NAMALWA (cell line): ENCODE results near the gene HIVEP2.
A peak's percentile ranks its signal among the peaks of the same experiment; 100 is the strongest.

ENCODE experiments used
- DNase-seq: peaks from one replicate; pipeline ENCODE4 v3.0.0-alpha.2; 2015; ENCODE audit warnings: low spot score

HIVEP2 gene

DNA sequence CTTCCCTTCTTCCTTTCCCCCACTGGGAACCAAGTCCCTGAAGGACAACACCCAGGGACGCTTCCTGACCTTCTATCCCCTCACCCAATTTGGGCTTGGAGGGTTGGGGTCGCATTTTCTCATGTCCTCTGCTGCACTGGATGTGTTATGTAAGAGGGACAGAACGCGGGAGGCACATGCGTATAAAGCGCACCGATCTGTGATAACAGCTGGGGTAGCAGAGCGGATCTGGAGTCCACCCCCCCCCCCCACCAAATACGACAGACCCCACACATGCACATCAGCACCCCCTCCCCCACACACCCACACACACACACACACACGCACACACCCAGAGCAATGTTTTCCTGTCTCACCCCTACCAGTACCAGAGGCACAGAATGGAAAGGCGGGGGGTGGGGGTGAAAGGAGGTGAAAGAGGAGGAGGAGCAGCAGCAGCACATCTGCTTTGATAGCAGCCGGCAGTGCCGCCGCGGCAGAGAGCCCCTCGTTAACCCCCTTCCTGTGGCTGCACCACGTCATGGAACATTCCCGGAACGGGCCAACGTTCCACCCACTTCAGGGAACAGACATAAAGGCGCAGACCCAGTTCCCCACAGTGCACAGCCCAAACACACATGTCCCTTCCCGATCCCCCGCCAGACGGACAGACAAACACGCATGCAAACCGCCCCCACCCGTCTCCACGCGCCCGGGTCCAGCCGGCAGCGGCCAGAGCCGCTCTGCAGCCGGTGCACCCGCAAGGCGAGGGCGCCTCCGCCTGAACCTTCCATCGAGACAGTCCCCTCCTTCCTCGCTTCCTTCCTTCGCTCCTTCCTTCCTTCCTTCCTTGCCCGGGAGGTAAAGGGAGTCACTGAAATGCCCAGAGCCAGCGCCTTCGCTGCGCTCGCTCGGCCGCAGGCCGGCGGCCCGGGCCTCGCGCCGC lies 590 bp downstream of the HIVEP2 start:
- peak; percentile 94 for DNase-seq

DNA sequence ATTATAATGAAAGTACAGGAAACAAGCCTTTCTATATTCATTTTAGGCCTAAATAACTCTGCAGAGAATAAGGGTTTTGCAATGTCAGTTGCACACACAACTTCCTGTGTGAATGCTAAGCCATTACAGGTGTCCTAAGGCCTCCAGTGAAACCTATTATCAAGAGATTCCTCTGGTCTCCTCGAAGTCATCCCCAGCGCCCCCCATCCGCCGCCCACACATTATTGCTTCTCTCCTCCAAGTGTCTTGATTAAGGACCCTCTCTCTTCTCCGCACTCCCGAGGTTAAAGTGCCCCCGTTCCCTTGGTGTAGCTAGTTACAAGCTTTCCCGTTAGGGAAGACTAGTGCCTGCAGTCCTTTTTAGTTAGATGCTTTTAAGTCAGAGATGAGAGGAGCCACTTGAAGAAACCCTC lies 1.3 kb downstream of the HIVEP2 start:
- peak; percentile 83 for DNase-seq

DNA sequence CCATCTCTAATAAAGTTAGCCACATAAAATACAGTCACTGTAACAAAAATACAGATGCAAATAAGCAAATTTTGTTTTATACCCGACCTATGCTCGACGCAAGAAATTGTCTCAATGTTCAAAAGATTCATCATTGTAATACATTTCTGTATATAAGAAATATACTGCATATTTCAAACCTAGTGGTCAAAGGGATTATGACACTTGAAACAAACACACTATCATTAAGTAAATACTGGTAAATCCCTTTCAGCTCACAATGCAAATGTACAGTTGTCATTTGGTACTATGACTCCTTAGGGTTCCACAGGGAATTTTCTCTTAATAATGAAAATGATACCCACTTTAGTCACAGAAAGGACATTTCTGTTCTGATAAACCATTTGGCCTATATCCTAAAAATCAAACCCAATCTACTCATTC lies 2.2 kb downstream of the HIVEP2 start:
- DNase-seq = peak; percentile 82

- peak; percentile 38 for DNase-seq
These were observed 2.7 kb downstream of the HIVEP2 start for GRCh38 chr6:142942238-142942637.

- DNase-seq = no peak
These were observed 4.0 kb downstream of the HIVEP2 start for GRCh38 chr6:142941018-142941417.

DNA sequence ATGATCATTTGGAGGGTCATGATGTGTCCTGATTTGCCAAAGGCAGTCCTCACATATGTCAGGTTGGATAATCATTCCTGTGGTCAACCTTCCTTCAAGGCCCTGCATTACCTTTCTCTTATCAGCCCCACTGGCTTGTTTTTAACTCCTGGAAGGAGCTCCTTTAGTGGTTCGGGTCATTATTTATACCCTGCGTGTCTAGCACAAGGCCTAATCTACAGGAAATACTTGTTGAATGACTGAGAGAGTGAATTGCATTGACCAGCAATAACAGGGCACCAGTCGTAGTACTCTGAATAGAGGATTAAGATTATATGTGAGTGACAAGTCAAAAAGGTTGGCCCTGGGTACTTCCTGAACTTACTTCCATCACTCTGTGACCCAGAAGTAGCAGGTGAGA lies 4.5 kb downstream of the HIVEP2 start:
- no peak for DNase-seq

DNA sequence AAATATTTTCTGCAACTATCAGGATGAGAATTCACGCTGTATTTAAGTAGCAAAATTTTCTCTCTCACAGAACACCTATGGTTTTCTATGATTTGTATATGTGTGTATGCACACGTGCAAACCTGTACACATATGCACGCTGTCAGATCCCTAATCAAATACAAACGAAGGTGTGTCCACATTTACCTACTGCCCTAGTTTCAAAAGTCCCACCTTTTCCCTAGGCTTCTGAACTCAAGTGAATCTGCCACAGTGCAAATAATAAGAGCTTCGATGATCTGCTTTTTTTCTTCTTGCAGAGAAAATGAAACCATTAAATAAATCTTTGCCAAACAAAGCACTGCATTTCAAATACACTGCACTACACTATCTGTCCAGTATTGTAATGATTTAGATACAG lies 6.5 kb downstream of the HIVEP2 start:
- no peak for DNase-seq

- DNase-seq = no peak
These were observed 7.0 kb downstream of the HIVEP2 start for GRCh38 chr6:142937986-142938385.

DNA sequence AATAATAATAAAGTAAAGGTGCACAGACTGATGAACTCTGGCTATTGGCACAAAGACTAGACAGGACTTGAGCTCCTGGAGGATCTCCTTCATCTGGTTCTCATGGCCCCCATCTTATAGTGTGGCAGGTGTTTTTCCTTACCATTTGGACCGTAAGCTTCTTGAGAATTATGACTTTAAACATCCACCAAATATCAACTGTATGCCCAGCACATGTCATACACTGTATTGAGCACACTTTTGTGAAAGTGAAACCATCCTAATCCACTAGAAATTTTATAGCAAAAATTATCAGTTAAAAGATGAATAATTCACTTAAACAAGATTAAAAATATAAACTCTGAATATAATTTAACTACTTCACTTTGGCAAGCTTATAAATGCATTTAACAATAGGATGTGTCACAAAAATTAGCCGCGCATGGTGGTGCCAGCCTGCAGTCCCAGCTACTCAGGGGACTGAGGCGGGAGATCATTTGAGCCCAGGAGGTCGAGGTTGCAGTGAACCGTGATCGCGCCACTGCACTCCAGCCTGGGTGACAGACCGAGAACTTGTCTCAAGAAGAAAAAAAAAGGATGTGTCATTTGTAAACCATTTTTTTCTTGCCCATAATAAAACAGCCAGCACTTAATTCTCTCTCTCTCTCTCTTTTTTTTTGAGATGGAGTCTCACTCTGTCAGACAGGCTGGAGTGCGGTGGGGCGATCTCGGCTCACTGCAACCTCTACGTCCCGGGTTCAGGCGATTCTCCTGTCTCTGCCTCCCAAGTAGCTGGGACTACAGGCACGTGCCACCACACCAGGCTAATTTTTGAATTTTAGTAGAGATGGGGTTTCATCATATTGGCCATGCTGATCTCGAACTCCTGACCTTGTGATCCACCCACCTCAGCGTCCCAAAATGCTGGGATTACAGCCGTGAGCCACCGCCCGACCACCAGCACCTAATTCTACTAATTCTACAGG lies 9.1 kb downstream of the HIVEP2 start:
- DNase-seq = peak; percentile 87

GRCh38 chr6:142934599-142934998 lies 10.4 kb downstream of the HIVEP2 start:
- DNase-seq = peak; percentile 39

- DNase-seq = no peak
These were observed 10.9 kb downstream of the HIVEP2 start for GRCh38 chr6:142934106-142934505.

DNA sequence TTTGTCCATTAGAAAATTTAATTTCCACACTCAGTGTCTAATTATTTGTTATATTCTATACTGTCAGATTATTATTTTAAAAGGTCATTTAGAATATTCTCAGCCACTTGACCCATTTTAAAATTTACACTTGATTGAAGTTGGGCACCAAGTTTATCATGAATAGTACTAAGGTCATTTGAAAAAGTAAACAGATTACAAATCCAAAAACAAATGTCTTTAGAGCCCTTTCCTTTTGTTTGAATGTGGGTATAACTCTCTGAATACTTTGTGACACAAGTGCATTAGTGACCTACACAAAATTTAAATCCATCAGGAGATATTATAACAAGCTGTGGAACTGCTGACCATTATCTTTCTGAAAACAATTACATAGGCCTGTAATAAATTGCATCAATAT lies 11.3 kb downstream of the HIVEP2 start:
- no peak for DNase-seq

- DNase-seq = peak; percentile 46
These were observed 12.1 kb downstream of the HIVEP2 start for GRCh38 chr6:142932889-142933288.

- DNase-seq = no peak
These were observed 15.1 kb downstream of the HIVEP2 start for GRCh38 chr6:142929751-142930358.

DNA sequence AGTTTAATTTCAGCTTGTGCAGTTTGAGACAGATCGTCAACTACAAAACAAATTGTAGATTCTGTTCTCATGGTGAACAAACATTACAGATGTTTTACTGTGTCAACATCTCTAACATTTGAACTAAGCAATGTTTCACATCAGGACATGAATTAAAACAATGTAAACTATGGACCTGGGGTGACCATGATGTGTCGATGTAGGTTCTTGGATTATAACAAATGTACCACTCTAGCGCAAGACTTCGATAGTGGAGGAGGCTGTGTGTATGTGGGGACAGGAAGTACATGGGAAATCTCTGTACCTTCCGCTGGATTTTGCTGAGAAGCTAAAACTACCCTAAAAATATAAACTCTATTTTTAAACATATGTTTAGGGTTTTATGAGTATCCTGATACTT lies 17.1 kb downstream of the HIVEP2 start:
- peak; percentile 62 for DNase-seq

DNA sequence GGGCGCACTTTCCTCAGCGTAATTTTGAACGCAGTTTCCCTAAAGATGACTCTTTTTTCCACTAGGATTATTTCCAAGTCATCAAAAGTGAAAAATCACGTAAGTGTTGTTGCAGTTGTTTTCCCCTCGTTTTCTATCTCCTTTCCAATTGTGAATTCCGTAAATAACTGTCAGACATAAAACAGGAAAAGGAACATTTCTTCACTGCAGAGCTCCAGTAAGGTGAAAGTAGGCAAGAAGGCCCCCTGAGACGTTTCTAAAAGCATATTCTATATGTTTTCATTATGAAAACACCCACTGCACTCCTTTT lies 17.8 kb downstream of the HIVEP2 start:
- peak; percentile 41 for DNase-seq

DNA sequence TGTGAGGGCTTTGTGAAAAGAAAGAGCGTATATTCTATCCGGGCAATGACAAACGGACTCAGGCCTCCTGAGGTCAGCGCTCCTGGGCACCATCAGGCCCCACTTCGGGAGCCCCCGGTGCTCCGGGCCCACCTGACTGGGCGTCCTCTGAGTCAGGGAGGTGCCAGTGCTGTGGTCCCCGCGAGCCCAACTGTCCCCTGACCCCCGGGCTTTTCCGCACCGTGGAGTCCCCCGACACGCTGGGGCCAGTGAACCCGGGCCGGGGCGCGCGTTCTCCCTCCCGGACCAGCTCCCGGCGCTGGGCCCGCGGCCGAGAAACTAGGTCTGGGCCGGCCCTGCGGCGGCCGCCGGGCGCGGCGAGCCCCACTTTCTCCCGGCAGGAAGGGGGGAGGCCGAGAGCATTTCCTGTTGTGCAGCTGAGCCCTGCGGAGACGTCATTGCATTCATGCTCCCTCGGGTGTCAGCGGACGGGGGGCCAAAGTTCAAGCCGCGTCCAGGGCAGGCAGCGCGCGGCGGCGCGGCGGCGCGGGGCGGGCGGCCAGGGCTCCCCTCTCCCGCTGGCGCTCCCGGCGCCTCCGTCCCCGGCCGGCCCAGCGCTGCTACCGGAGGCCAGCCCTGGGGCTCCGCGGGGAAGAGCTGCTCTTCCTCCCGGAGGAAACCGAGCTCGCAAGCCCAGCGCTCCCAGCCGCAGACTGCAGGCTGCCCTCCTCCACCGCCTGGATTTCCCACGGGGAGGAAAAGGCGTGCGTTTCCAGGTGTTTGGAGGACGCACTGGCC lies 18.3 kb downstream of the HIVEP2 start:
- peak; percentile 83 for DNase-seq

DNA sequence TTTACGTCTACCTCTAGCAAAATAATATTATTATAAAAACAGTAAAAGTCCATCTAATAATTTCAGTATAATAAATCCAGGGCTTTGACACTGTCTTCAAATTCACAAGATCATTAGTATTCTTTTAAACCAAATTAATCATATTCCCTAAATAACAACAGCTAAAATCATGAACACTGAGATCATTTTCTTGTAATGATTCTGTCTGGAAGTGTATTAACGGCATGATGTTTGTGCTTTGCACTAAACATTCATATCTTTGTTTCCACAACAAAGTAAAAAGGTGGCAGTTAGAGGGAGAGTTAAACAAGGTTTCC lies 18.8 kb downstream of the HIVEP2 start:
- DNase-seq = no peak

- DNase-seq = no peak
These were observed 19.3 kb downstream of the HIVEP2 start for GRCh38 chr6:142925575-142926110.

DNA sequence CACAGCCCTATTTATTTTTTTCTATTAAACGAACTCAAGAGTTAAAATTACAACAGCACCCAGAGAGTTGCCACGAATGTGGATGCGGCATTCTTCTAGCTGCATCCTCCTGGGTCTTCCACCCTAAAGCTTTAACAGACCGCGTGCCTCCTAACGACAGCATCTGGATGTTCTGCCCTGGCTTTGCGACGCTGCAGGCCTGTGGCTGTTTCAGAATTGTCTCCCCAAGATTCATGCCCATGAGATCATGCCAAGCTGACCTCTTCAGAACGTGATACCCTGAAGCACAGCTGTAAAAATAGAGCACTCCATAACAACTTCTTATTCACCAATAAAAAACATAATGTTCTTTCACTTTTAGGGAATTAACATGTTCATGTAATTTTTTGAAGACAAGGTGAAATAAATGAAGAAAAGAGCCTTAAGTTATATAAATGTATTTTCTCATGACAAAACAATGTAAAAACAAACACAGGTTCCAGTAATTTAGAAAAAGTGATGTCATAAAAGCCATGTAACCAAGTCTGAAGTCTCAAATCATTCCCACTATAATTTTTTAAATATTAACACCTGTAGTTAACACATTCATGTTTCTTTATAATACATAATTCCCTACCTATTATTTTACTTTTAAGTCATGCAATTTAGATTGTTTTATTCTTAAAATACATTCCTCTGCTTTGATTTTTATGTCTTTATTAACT lies 26.5 kb downstream of the HIVEP2 start:
- no peak for DNase-seq

DNA sequence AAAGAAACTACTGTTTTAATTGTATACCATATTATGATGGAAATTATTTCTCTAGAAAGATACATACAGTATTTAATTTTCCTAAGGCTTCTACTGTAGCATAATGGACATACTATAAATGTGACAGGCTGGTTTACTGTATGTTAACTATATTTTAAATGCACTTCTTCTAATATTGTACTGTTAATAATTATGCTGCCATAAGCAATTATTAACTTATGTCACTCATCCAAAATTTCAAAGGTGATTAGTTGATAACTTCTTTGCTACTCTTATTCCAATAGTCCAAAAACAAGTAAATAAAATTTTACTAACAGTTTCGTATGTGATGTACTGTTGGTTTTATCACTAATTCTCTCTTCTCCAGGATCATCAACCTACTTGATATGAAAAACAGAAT lies 28.1 kb downstream of the HIVEP2 start:
- DNase-seq = no peak
